Measurements from ENCODE around the gene NDUFAF3. TPM values are rescaled to one million over a fixed set of nuclear protein-coding genes. Genes with fewer than 3 reads are reported as not detected.
A peak's percentile ranks its signal among the peaks of the same experiment; 100 is the strongest.

NDUFAF3 gene
- total RNA-seq, 2 donors from 2014 or later, result 32.9 to 39.1 TPM

GRCh38 chr3:48996640-48997039 lies 25.3 kb upstream of the NDUFAF3 start:
- H3K27ac ChIP-seq (ENCODE audit: low read depth, low read length), result no peak overlapping the region
- H3K27me3 Mint-ChIP-seq (ENCODE audit: insufficient read depth), result peaks cover 66% of the 10 kb centered on the region
- no peak overlapping the region for H3K9ac ChIP-seq (ENCODE audit: extremely low read depth, low read length, poor library complexity, severe bottlenecking)
- H3K4me3 ChIP-seq (ENCODE audit: low read length), result no peak overlapping the region
- 92 to 94% methylated on average over 7 to 8 of the region's 8 CpGs for WGBS, 2 experiments (ENCODE audit: insufficient coverage in 1 of 2, insufficient read length in 1 of 2)
- peaks cover 70% of the 10 kb centered on the region for H3K27me3 ChIP-seq (ENCODE audit: control insufficient read depth, insufficient read depth, low read length, poor library complexity, severe bottlenecking)
- peaks cover 22% of the 10 kb centered on the region for H3K4me1 Mint-ChIP-seq
- no peak for DNase-seq
- no peak overlapping the region for H3K4me3 Mint-ChIP-seq
- peaks cover 5% of the 10 kb centered on the region for H3K4me1 ChIP-seq (ENCODE audit: control insufficient read depth, insufficient read depth, low read length)
- H3K36me3 Mint-ChIP-seq (ENCODE audit: low read depth), result peaks cover 6% of the 10 kb centered on the region
- TF ChIP-seq, protein P1, sequence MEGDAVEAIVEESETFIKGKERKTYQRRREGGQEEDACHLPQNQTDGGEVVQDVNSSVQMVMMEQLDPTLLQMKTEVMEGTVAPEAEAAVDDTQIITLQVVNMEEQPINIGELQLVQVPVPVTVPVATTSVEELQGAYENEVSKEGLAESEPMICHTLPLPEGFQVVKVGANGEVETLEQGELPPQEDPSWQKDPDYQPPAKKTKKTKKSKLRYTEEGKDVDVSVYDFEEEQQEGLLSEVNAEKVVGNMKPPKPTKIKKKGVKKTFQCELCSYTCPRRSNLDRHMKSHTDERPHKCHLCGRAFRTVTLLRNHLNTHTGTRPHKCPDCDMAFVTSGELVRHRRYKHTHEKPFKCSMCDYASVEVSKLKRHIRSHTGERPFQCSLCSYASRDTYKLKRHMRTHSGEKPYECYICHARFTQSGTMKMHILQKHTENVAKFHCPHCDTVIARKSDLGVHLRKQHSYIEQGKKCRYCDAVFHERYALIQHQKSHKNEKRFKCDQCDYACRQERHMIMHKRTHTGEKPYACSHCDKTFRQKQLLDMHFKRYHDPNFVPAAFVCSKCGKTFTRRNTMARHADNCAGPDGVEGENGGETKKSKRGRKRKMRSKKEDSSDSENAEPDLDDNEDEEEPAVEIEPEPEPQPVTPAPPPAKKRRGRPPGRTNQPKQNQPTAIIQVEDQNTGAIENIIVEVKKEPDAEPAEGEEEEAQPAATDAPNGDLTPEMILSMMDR (conservative IDR thresholded peaks at IDR 0.05), result no peak
- no peak overlapping the region for H3K27ac Mint-ChIP-seq
- no peaks in the 10 kb centered on the region for H3K36me3 ChIP-seq (ENCODE audit: control insufficient read depth, insufficient read depth, low read length)
- no peaks in the 10 kb centered on the region for H3K9me3 Mint-ChIP-seq
- H3K9me3 ChIP-seq (ENCODE audit: control insufficient read depth, low read length), result no peaks in the 10 kb centered on the region

GRCh38 chr3:48997102-48997635 lies 24.8 kb upstream of the NDUFAF3 start:
- Mint-ChIP-seq H3K27ac (no peak overlapping the region), H3K4me3 (no peak overlapping the region), H3K4me1 (peaks cover 22% of the 10 kb centered on the region), H3K9me3 (no peaks in the 10 kb centered on the region), H3K27me3 (ENCODE audit: insufficient read depth) (peaks cover 70% of the 10 kb centered on the region), H3K36me3 (ENCODE audit: low read depth) (peaks cover 6% of the 10 kb centered on the region)
- Histone ChIP-seq H3K9ac (ENCODE audit: extremely low read depth, low read length, poor library complexity, severe bottlenecking) (no peak overlapping the region), H3K4me1 (ENCODE audit: control insufficient read depth, insufficient read depth, low read length) (peaks cover 5% of the 10 kb centered on the region), H3K36me3 (ENCODE audit: control insufficient read depth, insufficient read depth, low read length) (no peaks in the 10 kb centered on the region), H3K4me3 (ENCODE audit: low read length) (no peak overlapping the region), H3K9me3 (ENCODE audit: control insufficient read depth, low read length) (no peaks in the 10 kb centered on the region), H3K27me3 (ENCODE audit: control insufficient read depth, insufficient read depth, low read length, poor library complexity, severe bottlenecking) (peaks cover 75% of the 10 kb centered on the region), H3K27ac (ENCODE audit: low read depth, low read length) (no peak overlapping the region)
- DNase-seq, result peak; percentile 31
- TF ChIP-seq, protein P1 (conservative IDR thresholded peaks at IDR 0.05), result peak; percentile 34
- WGBS, 2 experiments (ENCODE audit: insufficient coverage in 1 of 2, insufficient read length in 1 of 2), result 88 to 93% methylated on average over 7 to 8 of the region's 8 CpGs

GRCh38 chr3:48997714-48998637 lies 23.9 kb upstream of the NDUFAF3 start:
- TF ChIP-seq, protein P1 (conservative IDR thresholded peaks at IDR 0.05), result no peak
- Histone ChIP-seq H3K9me3 (ENCODE audit: control insufficient read depth, low read length) (no peaks in the 10 kb centered on the region), H3K4me1 (ENCODE audit: control insufficient read depth, insufficient read depth, low read length) (peaks cover 5% of the 10 kb centered on the region), H3K27me3 (ENCODE audit: control insufficient read depth, insufficient read depth, low read length, poor library complexity, severe bottlenecking) (peaks cover 83% of the 10 kb centered on the region), H3K9ac (ENCODE audit: extremely low read depth, low read length, poor library complexity, severe bottlenecking) (no peak overlapping the region), H3K36me3 (ENCODE audit: control insufficient read depth, insufficient read depth, low read length) (no peaks in the 10 kb centered on the region), H3K4me3 (ENCODE audit: low read length) (no peak overlapping the region), H3K27ac (ENCODE audit: low read depth, low read length) (peak overlapping the region; percentile 76)
- H3K9me3 Mint-ChIP-seq, result no peaks in the 10 kb centered on the region
- H3K4me3 Mint-ChIP-seq, result no peak overlapping the region
- peaks cover 22% of the 10 kb centered on the region for H3K4me1 Mint-ChIP-seq
- peak; percentile 72 for DNase-seq
- H3K36me3 Mint-ChIP-seq (ENCODE audit: low read depth), result peaks cover 6% of the 10 kb centered on the region
- H3K27ac Mint-ChIP-seq, result no peak overlapping the region
- peaks cover 78% of the 10 kb centered on the region for H3K27me3 Mint-ChIP-seq (ENCODE audit: insufficient read depth)
- 87 to 91% methylated on average over 10 to 20 of the region's 20 CpGs for WGBS, 2 experiments (ENCODE audit: insufficient coverage in 1 of 2, insufficient read length in 1 of 2)
